Activated naive CD4-positive, alpha-beta T cell treated with anti-CD3 and anti-CD28 coated beads for 36 hours (primary cell): ENCODE measurements around the gene BCO1. TPM values are rescaled to one million over a fixed set of nuclear protein-coding genes. Genes with fewer than 3 reads are reported as not detected.
A peak's percentile ranks its signal among the peaks of the same experiment; 100 is the strongest.

Source experiments
- CTCF ChIA-PET: fragments of 350-600 bp; sonication (Branson Sonifier 250); formaldehyde crosslinking; loops from one replicate; lab custom pipeline; 2021; ENCODE audit warnings: antibody characterized with exemption; lab: Charles Lee
- DNase-seq: peaks from one replicate; pipeline ENCODE4 v3.0.0-alpha.2; 2020
- H3K27ac Mint-ChIP-seq: one replicate; pipeline ENCODE4 v1.8.0; 2021; ENCODE audit warnings: mild to moderate bottlenecking, mixed read lengths
- H3K27me3 Mint-ChIP-seq: one replicate; pipeline ENCODE4 v1.8.0; 2021; ENCODE audit warnings: low read depth, mixed read lengths
- H3K36me3 Mint-ChIP-seq: one replicate; pipeline ENCODE4 v1.8.0; 2021; ENCODE audit warnings: low read depth, mixed read lengths
- H3K4me1 Mint-ChIP-seq: one replicate; pipeline ENCODE4 v1.8.0; 2021; ENCODE audit warnings: low read depth, mixed read lengths
- H3K4me3 Mint-ChIP-seq: one replicate; pipeline ENCODE4 v1.8.0; 2021; ENCODE audit warnings: mild to moderate bottlenecking, moderate library complexity, mixed read lengths
- H3K9me3 Mint-ChIP-seq: one replicate; pipeline ENCODE4 v1.8.0; 2021; ENCODE audit warnings: mixed read lengths
- intact Hi-C: fragments of 100-400 bp; cut with micrococcal nuclease; formaldehyde crosslinking; loops from one replicate; pipeline ENCODE4 v1.15.1; 2023
- total RNA-seq, 2 experiments: library from RNA; stranded (reverse); gene quantifications; one replicate each; pipeline ENCODE4 v1.2.3, GENCODE V29; 2021

The BCO1 gene
- total RNA-seq, 2 experiments from 2014 or later, result not detected

- intact Hi-C loops, result no loop called here
- CTCF ChIA-PET, result no interaction called here
- Mint-ChIP-seq H3K27me3 (no peaks in the 10 kb centered on the region), H3K4me3 (no peak overlapping the region), H3K36me3 (no peaks in the 10 kb centered on the region), H3K9me3 (no peaks in the 10 kb centered on the region), H3K27ac (no peak overlapping the region), H3K4me1 (peaks cover 6% of the 10 kb centered on the region)
- no peak for DNase-seq
Measured at GRCh38 chr16:81239367-81240121, 1.1 kb downstream of the BCO1 start.

- CTCF ChIA-PET, result no interaction called here
- no peak overlapping the region for H3K4me3 Mint-ChIP-seq
- H3K4me1 Mint-ChIP-seq, result peaks cover 6% of the 10 kb centered on the region
- intact Hi-C loops, result no loop called here
- no peaks in the 10 kb centered on the region for H3K9me3 Mint-ChIP-seq
- no peak for DNase-seq
- H3K36me3 Mint-ChIP-seq, result no peaks in the 10 kb centered on the region
- no peak overlapping the region for H3K27ac Mint-ChIP-seq
- H3K27me3 Mint-ChIP-seq, result peaks cover 4% of the 10 kb centered on the region
Measured at GRCh38 chr16:81241706-81242105, 3.2 kb downstream of the BCO1 start.

GRCh38 chr16:81242977-81243618, 4.6 kb downstream of the BCO1 start:
- H3K4me3 Mint-ChIP-seq, result no peak overlapping the region
- CTCF ChIA-PET, result no interaction called here
- peaks cover 6% of the 10 kb centered on the region for H3K4me1 Mint-ChIP-seq
- no peak for DNase-seq
- H3K27ac Mint-ChIP-seq, result no peak overlapping the region
- H3K36me3 Mint-ChIP-seq, result no peaks in the 10 kb centered on the region
- H3K9me3 Mint-ChIP-seq, result no peaks in the 10 kb centered on the region
- intact Hi-C loops, result no loop called here
- peaks cover 4% of the 10 kb centered on the region for H3K27me3 Mint-ChIP-seq

- Mint-ChIP-seq H3K4me3 (no peak overlapping the region), H3K36me3 (no peaks in the 10 kb centered on the region), H3K9me3 (no peaks in the 10 kb centered on the region), H3K4me1 (no peaks in the 10 kb centered on the region), H3K27me3 (peaks cover 4% of the 10 kb centered on the region), H3K27ac (no peak overlapping the region)
- no peak for DNase-seq
- intact Hi-C loops, result no loop called here
- CTCF ChIA-PET, result interaction anchor here (1.1 kb wide), 1 partner anchor 92 kb away, joined by 3 read pairs; no protein-coding TSS in a partner anchor
Measured at GRCh38 chr16:81243942-81244341, 5.5 kb downstream of the BCO1 start.

GRCh38 chr16:81251871-81252270, 13.4 kb downstream of the BCO1 start:
- intact Hi-C loops, result no loop called here
- Mint-ChIP-seq H3K4me3 (no peak overlapping the region), H3K9me3 (no peaks in the 10 kb centered on the region), H3K27ac (no peak overlapping the region), H3K27me3 (no peaks in the 10 kb centered on the region), H3K36me3 (no peaks in the 10 kb centered on the region), H3K4me1 (no peaks in the 10 kb centered on the region)
- CTCF ChIA-PET, result interaction anchor here (0.6 kb wide), 1 partner anchor 40 kb away, joined by 4 read pairs; no protein-coding TSS in a partner anchor
- DNase-seq, result no peak

- intact Hi-C loops, result no loop called here
- DNase-seq, result no peak
- no peaks in the 10 kb centered on the region for H3K36me3 Mint-ChIP-seq
- H3K9me3 Mint-ChIP-seq, result no peaks in the 10 kb centered on the region
- H3K4me1 Mint-ChIP-seq, result no peaks in the 10 kb centered on the region
- no peaks in the 10 kb centered on the region for H3K27me3 Mint-ChIP-seq
- CTCF ChIA-PET, result no interaction called here
- H3K4me3 Mint-ChIP-seq, result no peak overlapping the region
- no peak overlapping the region for H3K27ac Mint-ChIP-seq
Measured at GRCh38 chr16:81253141-81253540, 14.7 kb downstream of the BCO1 start.

- Mint-ChIP-seq H3K36me3 (no peaks in the 10 kb centered on the region), H3K27ac (no peak overlapping the region), H3K9me3 (no peaks in the 10 kb centered on the region), H3K4me1 (no peaks in the 10 kb centered on the region), H3K27me3 (no peaks in the 10 kb centered on the region), H3K4me3 (no peak overlapping the region)
- no peak for DNase-seq
- intact Hi-C loops, result no loop called here
- CTCF ChIA-PET, result no interaction called here
Measured at GRCh38 chr16:81254922-81255526, 16.5 kb downstream of the BCO1 start.

GRCh38 chr16:81259916-81260315, 21.4 kb downstream of the BCO1 start:
- CTCF ChIA-PET, result interaction anchor here (0.6 to 1.7 kb wide), 8 partner anchors 22 to 224 kb away, joined by 3 to 7 read pairs (median 4); partner anchors contain the start of genes ATMIN and BCO1
- DNase-seq, result no peak
- no peak overlapping the region for H3K27ac Mint-ChIP-seq

GRCh38 chr16:81261049-81261648, 22.7 kb downstream of the BCO1 start:
- Mint-ChIP-seq H3K36me3 (no peaks in the 10 kb centered on the region), H3K27me3 (no peaks in the 10 kb centered on the region), H3K9me3 (no peaks in the 10 kb centered on the region), H3K27ac (no peak overlapping the region), H3K4me3 (no peak overlapping the region), H3K4me1 (no peaks in the 10 kb centered on the region)
- intact Hi-C loops, result loop anchor here (1.0 to 2.0 kb wide), 3 partner anchors 54 to 477 kb away; partner anchors contain the start of gene GAN
- CTCF ChIA-PET, result interaction anchor here (0.6 to 2.0 kb wide), 13 partner anchors 9 to 477 kb away, joined by 3 to 14 read pairs (median 3); no protein-coding TSS in a partner anchor
- DNase-seq, result peak; percentile 45

More at GRCh38 chr16:81259916-81260315, 21.4 kb downstream of the BCO1 start:
- Mint-ChIP-seq H3K4me3 (no peak overlapping the region), H3K9me3 (no peaks in the 10 kb centered on the region), H3K4me1 (no peaks in the 10 kb centered on the region), H3K36me3 (no peaks in the 10 kb centered on the region), H3K27me3 (no peaks in the 10 kb centered on the region)
- intact Hi-C loops, result loop anchor here (2.0 kb wide), 1 partner anchor 55 kb away; the partner anchor contains the start of gene GAN

- Mint-ChIP-seq H3K36me3 (no peaks in the 10 kb centered on the region), H3K4me3 (no peak overlapping the region), H3K9me3 (no peaks in the 10 kb centered on the region), H3K27me3 (no peaks in the 10 kb centered on the region), H3K4me1 (no peaks in the 10 kb centered on the region), H3K27ac (no peak overlapping the region)
- intact Hi-C loops, result no loop called here
- no peak for DNase-seq
- CTCF ChIA-PET, result interaction anchor here (0.6 to 1.3 kb wide), 6 partner anchors 11 to 962 kb away, joined by 3 to 4 read pairs (median 3); partner anchors contain the start of genes BCO1 and PLCG2
Measured at GRCh38 chr16:81263470-81264220, 25.2 kb downstream of the BCO1 start.

- Mint-ChIP-seq H3K4me3 (no peak overlapping the region), H3K4me1 (no peaks in the 10 kb centered on the region), H3K27me3 (no peaks in the 10 kb centered on the region), H3K9me3 (no peaks in the 10 kb centered on the region), H3K36me3 (no peaks in the 10 kb centered on the region), H3K27ac (no peak overlapping the region)
- DNase-seq, result no peak
- intact Hi-C loops, result no loop called here
- CTCF ChIA-PET, result interaction anchor here (0.8 to 1.3 kb wide), 2 partner anchors 59 to 514 kb away, joined by 3 to 4 read pairs; partner anchors contain the start of gene PLCG2
Measured at GRCh38 chr16:81264386-81264785, 25.9 kb downstream of the BCO1 start.
